AG04449 (cell line): ENCODE results near the gene NFAT5.

Experiments used
- CTCF ChIA-PET: fragments of 350-600 bp; formaldehyde crosslinking; extraction: SDS; loops from one replicate; lab custom pipeline; 2021; ENCODE audit warnings: antibody characterized with exemption; lab: Yijun Ruan, JAX
- POLR2A ChIA-PET: fragments of 400-600, 350-600 bp; formaldehyde crosslinking; extraction: SDS; loops from one replicate; lab custom pipeline; 2020; ENCODE audit warnings: antibody characterized with exemption, inconsistent platforms; lab: Yijun Ruan, JAX
- DNase-seq: peaks from one replicate; pipeline ENCODE4 v3.0.0-alpha.2; 2010; ENCODE audit warnings: low read depth, low spot score
- H3K4me3 ChIP-seq: 2 replicates; pipeline ENCODE4 v1.5.1; 2011; ENCODE audit warnings: low read depth, mild to moderate bottlenecking, control low read depth, low read length
- CTCF ChIP-seq: IDR thresholded peaks from one replicate; pipeline ENCODE4 v1.5.1; 2011; ENCODE audit warnings: mild to moderate bottlenecking, moderate library complexity, low read length, control low read depth, inconsistent platforms; ENCODE audit not compliant: insufficient read depth; ENCODE audit errors: missing control alignments

NFAT5 gene

GRCh38 chr16:69598045-69598444 is 32.3 kb downstream of the NFAT5 start:
- ChIA-PET CTCF (no interaction called here), POLR2A (no interaction called here)
- DNase-seq: no peak
- no peak overlapping the region for H3K4me3 ChIP-seq
- TF ChIP-seq CTCF: no peak

- ChIA-PET POLR2A (no interaction called here), CTCF (no interaction called here)
- no peak for DNase-seq
- TF ChIP-seq CTCF: no peak
- H3K4me3 ChIP-seq: no peak overlapping the region
Measured at GRCh38 chr16:69599731-69600130, 34.0 kb downstream of the NFAT5 start.

GRCh38 chr16:69600202-69600601 is 34.4 kb downstream of the NFAT5 start:
- DNase-seq: no peak
- TF ChIP-seq CTCF: no peak
- ChIA-PET POLR2A (no interaction called here), CTCF (interaction anchor here (1.0 to 2.1 kb wide), 2 partner anchors 11 to 204 kb away, joined by 5 to 6 read pairs; no protein-coding TSS in a partner anchor)
- H3K4me3 ChIP-seq: no peak overlapping the region

- no peak overlapping the region for H3K4me3 ChIP-seq
- POLR2A ChIA-PET: no interaction called here
- DNase-seq: no peak
- TF ChIP-seq CTCF: no peak
- CTCF ChIA-PET: interaction anchor here (0.8 to 2.1 kb wide), 4 partner anchors 10 to 205 kb away, joined by 3 to 6 read pairs (median 4); no protein-coding TSS in a partner anchor
Measured at GRCh38 chr16:69601250-69601649, 35.5 kb downstream of the NFAT5 start.

GRCh38 chr16:69606985-69607384 is 41.2 kb downstream of the NFAT5 start:
- CTCF ChIA-PET: no interaction called here
- POLR2A ChIA-PET: no interaction called here
- TF ChIP-seq CTCF: no peak
- H3K4me3 ChIP-seq: no peak overlapping the region
- no peak for DNase-seq

GRCh38 chr16:69607674-69608073 is 41.9 kb downstream of the NFAT5 start:
- H3K4me3 ChIP-seq: no peak overlapping the region
- ChIA-PET CTCF (no interaction called here), POLR2A (no interaction called here)
- TF ChIP-seq CTCF: no peak
- no peak for DNase-seq
